ENCODE measurements around the gene SGPL1. TPM values are rescaled to one million over a fixed set of nuclear protein-coding genes. Genes with fewer than 3 reads are reported as not detected.

The SGPL1 gene
- polyA plus RNA-seq, 1 donor from 2014 or later, result 33.4 TPM

- Histone ChIP-seq H3K9ac (ENCODE audit: low read length) (no peak overlapping the region), H3K9me2 (ENCODE audit: insufficient read depth, low read length) (no peaks in the 10 kb centered on the region)
These were observed 32.7 kb upstream of the SGPL1 start for GRCh38 chr10:70782746-70783680.

GRCh38 chr10:70784016-70784415 is 31.7 kb upstream of the SGPL1 start:
- Histone ChIP-seq H3K9ac (ENCODE audit: low read length) (no peak overlapping the region), H3K4me2 (ENCODE audit: low read length) (no peak overlapping the region), H3K27me3 (ENCODE audit: insufficient read depth, low read depth, low read length) (no peaks in the 10 kb centered on the region), H3K4me3 (ENCODE audit: low read length) (no peak overlapping the region), H3K36me3 (ENCODE audit: insufficient read depth, low read length) (no peaks in the 10 kb centered on the region), H3K9me3 (ENCODE audit: low read length) (no peaks in the 10 kb centered on the region), H3K9me2 (ENCODE audit: insufficient read depth, low read length) (no peaks in the 10 kb centered on the region), H4K20me1 (ENCODE audit: insufficient read depth) (no peaks in the 10 kb centered on the region), H3K79me2 (replicated peaks; ENCODE audit: insufficient read depth, low read length) (no peaks in the 10 kb centered on the region), H2AFZ (ENCODE audit: low read depth, low read length) (no peak overlapping the region), H3F3A (ENCODE audit: insufficient read depth, low read length, poor library complexity, severe bottlenecking) (no peaks in the 10 kb centered on the region), H3K27ac (ENCODE audit: low read length) (no peak overlapping the region)
- no peak for TF ChIP-seq EP300 (conservative IDR thresholded peaks at IDR 0.05; ENCODE audit: poor library complexity, severe bottlenecking)
- TF ChIP-seq RAD21 (conservative IDR thresholded peaks at IDR 0.05), result no peak
- TF ChIP-seq, protein P1, sequence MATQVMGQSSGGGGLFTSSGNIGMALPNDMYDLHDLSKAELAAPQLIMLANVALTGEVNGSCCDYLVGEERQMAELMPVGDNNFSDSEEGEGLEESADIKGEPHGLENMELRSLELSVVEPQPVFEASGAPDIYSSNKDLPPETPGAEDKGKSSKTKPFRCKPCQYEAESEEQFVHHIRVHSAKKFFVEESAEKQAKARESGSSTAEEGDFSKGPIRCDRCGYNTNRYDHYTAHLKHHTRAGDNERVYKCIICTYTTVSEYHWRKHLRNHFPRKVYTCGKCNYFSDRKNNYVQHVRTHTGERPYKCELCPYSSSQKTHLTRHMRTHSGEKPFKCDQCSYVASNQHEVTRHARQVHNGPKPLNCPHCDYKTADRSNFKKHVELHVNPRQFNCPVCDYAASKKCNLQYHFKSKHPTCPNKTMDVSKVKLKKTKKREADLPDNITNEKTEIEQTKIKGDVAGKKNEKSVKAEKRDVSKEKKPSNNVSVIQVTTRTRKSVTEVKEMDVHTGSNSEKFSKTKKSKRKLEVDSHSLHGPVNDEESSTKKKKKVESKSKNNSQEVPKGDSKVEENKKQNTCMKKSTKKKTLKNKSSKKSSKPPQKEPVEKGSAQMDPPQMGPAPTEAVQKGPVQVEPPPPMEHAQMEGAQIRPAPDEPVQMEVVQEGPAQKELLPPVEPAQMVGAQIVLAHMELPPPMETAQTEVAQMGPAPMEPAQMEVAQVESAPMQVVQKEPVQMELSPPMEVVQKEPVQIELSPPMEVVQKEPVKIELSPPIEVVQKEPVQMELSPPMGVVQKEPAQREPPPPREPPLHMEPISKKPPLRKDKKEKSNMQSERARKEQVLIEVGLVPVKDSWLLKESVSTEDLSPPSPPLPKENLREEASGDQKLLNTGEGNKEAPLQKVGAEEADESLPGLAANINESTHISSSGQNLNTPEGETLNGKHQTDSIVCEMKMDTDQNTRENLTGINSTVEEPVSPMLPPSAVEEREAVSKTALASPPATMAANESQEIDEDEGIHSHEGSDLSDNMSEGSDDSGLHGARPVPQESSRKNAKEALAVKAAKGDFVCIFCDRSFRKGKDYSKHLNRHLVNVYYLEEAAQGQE (IDR thresholded peaks at IDR 0.05; ENCODE audit: borderline replicate concordance), result no peak
- TF ChIP-seq POLR2AphosphoS5 (IDR thresholded peaks at IDR 0.05), result no peak
- TF ChIP-seq EZH2 (IDR thresholded peaks at IDR 0.05; ENCODE audit: borderline replicate concordance, insufficient read depth, low read length, poor library complexity, severe bottlenecking), result no peak
- TF ChIP-seq TAF1 (IDR thresholded peaks at IDR 0.05; ENCODE audit: low read depth), result no peak
- no peak for TF ChIP-seq CTCF (IDR thresholded peaks at IDR 0.05; ENCODE audit: poor library complexity, severe bottlenecking)
- TF ChIP-seq SMC3 (conservative IDR thresholded peaks at IDR 0.05; ENCODE audit: poor library complexity), result no peak
- no peak for TF ChIP-seq MXI1 (conservative IDR thresholded peaks at IDR 0.05; ENCODE audit: poor library complexity, severe bottlenecking)

More at GRCh38 chr10:70782746-70783680, 32.7 kb upstream of the SGPL1 start:
- Histone ChIP-seq H3K27ac (ENCODE audit: low read length) (no peak overlapping the region), H4K20me1 (ENCODE audit: insufficient read depth) (no peaks in the 10 kb centered on the region), H3K36me3 (ENCODE audit: insufficient read depth, low read length) (no peaks in the 10 kb centered on the region), H3K79me2 (replicated peaks; ENCODE audit: insufficient read depth, low read length) (no peaks in the 10 kb centered on the region), H3K4me3 (ENCODE audit: low read length) (no peak overlapping the region), H3K9me3 (ENCODE audit: low read length) (no peaks in the 10 kb centered on the region), H2AFZ (ENCODE audit: low read depth, low read length) (no peak overlapping the region), H3K4me2 (ENCODE audit: low read length) (no peak overlapping the region), H3F3A (ENCODE audit: insufficient read depth, low read length, poor library complexity, severe bottlenecking) (no peaks in the 10 kb centered on the region), H3K27me3 (ENCODE audit: insufficient read depth, low read depth, low read length) (no peaks in the 10 kb centered on the region)
- no peak for TF ChIP-seq MXI1 (conservative IDR thresholded peaks at IDR 0.05; ENCODE audit: poor library complexity, severe bottlenecking)
- no peak for TF ChIP-seq EP300 (conservative IDR thresholded peaks at IDR 0.05; ENCODE audit: poor library complexity, severe bottlenecking)
- TF ChIP-seq CTCF (IDR thresholded peaks at IDR 0.05; ENCODE audit: poor library complexity, severe bottlenecking), result no peak

Data from neural cell (in vitro differentiated cells).